IMR-90 (cell line): ENCODE measurements around the gene CCDC30.

Experiments
- MAZ ChIP-seq: IDR thresholded peaks from 2 replicates; pipeline ENCODE4 v1.6.1; 2012; ENCODE audit warnings: low read depth, mild to moderate bottlenecking, low read length, improper control_type of control experiment, moderate library complexity, borderline replicate concordance
- POLR2A ChIP-seq: IDR thresholded peaks from 2 replicates; pipeline ENCODE4 v1.6.1; 2012; ENCODE audit warnings: mild to moderate bottlenecking, low read depth, low read length
- SMC3 ChIP-seq: fragments of 150-350 bp; IDR thresholded peaks from 2 replicates; pipeline ENCODE4 v1.6.1; 2016; ENCODE audit warnings: low read depth, mild to moderate bottlenecking, antibody characterized with exemption, low read length, moderate library complexity
- TF ChIP-seq, protein P1 (sequence below): conservative IDR thresholded peaks from 2 replicates; pipeline ENCODE4 v1.5.1; 2012; ENCODE audit warnings: mild to moderate bottlenecking, low read depth, low read length, improper control_type of control experiment
- TF ChIP-seq, protein P2 (sequence below): fragments of 150-350 bp; IDR thresholded peaks from 2 replicates; pipeline ENCODE4 v1.6.1; 2017; ENCODE audit warnings: mild to moderate bottlenecking, antibody characterized with exemption, low read length, low read depth

- TF ChIP-seq, protein P1, sequence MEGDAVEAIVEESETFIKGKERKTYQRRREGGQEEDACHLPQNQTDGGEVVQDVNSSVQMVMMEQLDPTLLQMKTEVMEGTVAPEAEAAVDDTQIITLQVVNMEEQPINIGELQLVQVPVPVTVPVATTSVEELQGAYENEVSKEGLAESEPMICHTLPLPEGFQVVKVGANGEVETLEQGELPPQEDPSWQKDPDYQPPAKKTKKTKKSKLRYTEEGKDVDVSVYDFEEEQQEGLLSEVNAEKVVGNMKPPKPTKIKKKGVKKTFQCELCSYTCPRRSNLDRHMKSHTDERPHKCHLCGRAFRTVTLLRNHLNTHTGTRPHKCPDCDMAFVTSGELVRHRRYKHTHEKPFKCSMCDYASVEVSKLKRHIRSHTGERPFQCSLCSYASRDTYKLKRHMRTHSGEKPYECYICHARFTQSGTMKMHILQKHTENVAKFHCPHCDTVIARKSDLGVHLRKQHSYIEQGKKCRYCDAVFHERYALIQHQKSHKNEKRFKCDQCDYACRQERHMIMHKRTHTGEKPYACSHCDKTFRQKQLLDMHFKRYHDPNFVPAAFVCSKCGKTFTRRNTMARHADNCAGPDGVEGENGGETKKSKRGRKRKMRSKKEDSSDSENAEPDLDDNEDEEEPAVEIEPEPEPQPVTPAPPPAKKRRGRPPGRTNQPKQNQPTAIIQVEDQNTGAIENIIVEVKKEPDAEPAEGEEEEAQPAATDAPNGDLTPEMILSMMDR = no peak
- TF ChIP-seq, protein P2, sequence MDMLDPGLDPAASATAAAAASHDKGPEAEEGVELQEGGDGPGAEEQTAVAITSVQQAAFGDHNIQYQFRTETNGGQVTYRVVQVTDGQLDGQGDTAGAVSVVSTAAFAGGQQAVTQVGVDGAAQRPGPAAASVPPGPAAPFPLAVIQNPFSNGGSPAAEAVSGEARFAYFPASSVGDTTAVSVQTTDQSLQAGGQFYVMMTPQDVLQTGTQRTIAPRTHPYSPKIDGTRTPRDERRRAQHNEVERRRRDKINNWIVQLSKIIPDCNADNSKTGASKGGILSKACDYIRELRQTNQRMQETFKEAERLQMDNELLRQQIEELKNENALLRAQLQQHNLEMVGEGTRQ = no peak
- TF ChIP-seq MAZ (no peak), POLR2A (no peak), SMC3 (no peak)
Measured at GRCh38 chr1:42442662-42443061, 20.4 kb upstream of the CCDC30 start.
